GM18505 (cell line): ENCODE results near the gene BRD3OS.

Experiments used
- ATAC-seq: cut with Tn5 transposase; IDR thresholded peaks from one replicate; pipeline ENCODE4 v1.9.1; 2021; ENCODE audit not compliant: unreplicated experiment
- POLR2A ChIP-seq: IDR thresholded peaks from 4 replicates; pipeline ENCODE4 v1.6.1; 2011; ENCODE audit warnings: borderline replicate concordance; ENCODE audit not compliant: insufficient read depth, insufficient read length; ENCODE audit errors: extremely low read depth

The BRD3OS gene, protein sequence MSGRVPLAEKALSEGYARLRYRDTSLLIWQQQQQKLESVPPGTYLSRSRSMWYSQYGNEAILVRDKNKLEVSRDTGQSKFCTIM

DNA sequence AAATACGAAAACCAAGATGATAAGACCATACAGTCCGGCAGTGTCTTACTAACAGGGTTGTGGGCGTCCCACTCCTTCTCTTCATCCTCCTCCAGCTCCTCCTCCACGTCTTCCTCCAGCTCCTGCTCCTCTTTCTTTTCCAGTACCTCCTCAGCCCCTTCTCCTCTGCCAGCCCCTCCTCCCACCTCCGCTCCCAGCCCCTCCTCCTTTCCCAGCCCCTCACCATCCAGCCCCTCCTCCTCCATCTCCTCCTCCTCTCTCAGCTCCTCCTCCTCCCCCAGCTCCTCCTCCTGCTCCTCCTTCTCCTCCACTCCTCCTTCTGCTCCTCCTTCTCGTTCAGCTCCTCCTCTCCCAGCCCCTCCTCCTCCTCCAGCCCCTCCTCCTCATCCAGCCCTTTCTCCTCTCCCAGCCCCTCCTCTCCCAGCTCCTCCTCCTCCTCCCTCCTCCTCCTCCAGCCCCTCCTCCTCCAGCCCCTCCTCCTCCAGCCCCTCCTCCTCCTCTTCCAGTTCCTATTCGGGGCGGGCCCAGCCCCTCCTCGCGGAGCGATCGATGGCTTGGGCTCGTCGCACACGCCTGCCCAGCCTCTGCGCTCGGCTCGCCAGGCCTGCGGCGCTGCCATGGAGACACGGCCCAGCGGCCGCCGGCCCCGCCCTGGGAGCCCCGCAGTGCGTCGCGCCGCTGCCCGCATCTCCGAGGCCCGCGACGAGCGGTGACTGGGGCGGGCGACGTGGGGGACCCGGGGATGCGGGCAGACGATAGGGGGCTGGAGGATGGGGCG, at the start of gene BRD3OS:
BRD3OS (plus strand) TSS at position 654 of the 778 bp plus-strand sequence. CDS start 1,267 bp downstream, outside the sequence.
- no peak for TF ChIP-seq POLR2A
- peak; percentile 84 for ATAC-seq

DNA sequence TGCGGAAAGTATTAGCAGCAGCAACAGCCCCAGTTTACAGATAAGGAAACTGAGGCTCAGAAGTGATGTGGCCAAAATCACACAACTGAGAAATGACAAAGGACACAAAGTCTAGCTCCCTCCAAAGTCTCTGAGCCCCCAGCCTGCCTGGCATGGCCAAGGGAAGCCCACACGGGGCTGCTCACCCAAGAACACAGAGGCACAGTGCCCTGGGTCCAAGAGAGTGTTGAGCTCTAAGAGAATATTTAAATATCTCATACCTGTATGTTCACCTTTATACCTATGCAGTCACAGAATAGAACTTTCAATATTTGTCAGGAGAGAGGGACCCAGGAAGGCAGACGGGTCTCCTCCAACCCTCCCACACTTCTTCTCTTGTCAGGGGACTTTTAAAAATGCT, 49.8 kb upstream of the BRD3OS start:
- ATAC-seq: no peak
- no peak for TF ChIP-seq POLR2A

DNA sequence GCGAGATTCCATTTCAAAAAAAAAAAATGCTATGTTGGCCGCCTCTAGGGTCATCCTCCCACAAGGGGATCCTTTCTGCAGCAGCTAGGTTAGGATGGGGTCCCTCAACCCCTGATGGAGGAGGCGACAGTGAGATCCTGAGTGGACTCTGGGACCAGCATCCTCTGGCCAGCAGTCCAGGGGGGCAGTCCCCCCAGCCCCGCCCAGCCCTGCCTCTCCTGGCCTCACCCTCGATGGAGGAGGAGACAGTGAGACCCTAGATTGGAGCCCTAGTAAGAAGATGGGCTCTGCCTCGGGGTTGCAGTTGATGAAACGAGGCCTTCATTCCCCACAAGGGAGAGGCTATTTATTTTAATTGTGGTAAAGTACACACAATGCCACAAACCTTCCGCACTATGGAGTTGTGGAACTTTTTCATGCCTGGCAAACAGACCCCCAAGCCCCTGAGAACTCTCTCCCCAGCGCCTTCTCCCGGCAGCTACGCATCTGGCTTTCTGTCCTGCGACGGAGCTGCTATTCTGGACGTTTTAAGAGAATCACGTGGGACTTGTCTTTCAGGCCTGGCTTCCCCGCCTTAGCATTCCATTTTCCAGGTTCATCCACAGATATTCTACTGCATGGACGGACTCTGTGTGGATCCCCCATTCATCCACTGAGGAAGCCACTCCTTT, 49.0 kb upstream of the BRD3OS start:
- no peak for ATAC-seq

DNA sequence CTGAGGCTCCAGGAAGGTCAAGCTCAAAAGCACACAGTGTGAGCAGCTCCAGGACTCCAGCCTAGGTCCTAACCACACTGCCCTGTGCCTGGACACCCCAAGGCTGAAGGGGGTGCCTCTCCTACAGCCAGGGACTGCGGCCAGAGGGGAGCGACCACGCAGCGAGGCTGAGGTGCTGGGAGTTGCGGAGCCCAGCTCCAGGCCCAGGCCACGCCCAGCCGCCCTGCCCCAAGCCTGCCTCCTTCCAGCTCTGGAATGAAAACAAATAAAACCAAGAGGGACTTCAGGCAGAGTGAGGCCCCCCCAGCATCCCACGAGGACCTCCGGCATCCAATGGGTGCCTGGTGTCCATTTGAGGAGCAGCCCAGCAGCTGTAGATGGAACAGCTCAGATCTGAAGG, 48.4 kb upstream of the BRD3OS start:
- no peak for ATAC-seq
- TF ChIP-seq POLR2A: no peak

More for the DNA sequence above, 49.0 kb upstream of the BRD3OS start:
- TF ChIP-seq POLR2A: no peak

DNA sequence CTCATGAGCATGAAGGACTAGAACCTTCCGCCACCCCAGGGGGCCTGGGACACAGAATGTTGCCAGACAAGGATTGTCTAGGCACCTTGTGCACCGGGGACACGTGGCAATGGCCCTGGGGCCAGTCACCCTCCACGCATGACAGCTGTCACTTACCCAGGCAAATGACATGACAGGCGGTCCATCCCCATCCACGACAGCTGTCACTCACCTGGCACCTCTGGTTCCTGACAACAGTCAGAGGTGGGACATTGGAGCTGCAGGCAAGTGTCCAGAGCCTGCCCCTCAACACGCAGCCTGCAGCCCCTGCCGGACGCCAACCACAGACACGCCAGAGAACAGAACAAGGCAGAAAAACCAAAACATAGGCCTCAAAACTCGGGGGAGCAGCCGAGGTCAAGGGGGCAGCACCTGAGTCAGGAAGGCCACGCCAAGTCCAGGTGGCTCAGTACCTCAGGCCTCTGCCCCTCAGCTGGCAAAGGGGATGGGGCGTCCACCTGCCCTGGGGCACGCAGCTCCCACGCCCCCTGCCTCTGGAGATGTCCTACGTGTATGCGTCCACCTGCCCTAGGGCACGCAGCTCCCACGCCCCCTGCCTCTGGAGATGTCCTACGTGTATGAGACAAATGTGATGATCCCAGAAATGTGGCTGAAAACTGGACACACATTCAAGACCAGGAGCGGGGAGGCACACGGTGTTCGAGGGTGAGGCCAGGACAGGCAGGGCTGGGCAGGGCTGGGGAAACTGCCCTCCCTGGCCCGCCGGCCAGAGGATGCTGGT, 47.7 kb upstream of the BRD3OS start:
- ATAC-seq: no peak
- no peak for TF ChIP-seq POLR2A

DNA sequence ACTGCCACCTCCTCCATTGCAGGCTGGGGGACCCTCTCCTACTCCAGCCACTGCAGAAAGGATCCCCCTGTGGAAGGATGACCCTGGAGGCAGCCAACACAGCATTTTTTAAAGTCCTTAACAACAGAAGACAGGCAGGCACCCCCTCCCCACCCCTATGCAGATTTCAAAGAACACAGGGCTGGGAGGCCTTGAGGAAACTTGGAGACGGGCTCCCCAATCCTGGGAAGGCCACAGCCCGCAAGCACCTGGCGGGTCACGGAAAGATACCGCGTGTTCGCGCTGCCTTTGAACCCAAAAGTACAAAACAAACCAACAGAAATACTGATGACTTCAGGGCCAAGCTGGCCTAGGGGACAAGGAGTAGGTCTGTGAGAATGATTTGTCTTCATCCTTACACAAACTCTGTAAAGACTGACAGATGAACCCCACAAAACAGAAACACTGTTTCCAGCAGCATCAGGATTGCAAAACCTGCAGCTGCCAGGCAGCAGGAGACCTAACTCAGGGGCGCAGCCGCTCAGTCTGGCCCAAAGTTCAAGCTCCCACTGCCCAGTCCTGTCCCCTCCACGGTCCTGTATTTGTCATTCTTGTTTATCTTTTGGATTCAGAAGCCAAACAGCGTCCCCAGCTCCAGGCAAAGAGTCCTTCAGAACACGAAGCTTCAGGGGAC, 46.9 kb upstream of the BRD3OS start:
- no peak for ATAC-seq
- no peak for TF ChIP-seq POLR2A

DNA sequence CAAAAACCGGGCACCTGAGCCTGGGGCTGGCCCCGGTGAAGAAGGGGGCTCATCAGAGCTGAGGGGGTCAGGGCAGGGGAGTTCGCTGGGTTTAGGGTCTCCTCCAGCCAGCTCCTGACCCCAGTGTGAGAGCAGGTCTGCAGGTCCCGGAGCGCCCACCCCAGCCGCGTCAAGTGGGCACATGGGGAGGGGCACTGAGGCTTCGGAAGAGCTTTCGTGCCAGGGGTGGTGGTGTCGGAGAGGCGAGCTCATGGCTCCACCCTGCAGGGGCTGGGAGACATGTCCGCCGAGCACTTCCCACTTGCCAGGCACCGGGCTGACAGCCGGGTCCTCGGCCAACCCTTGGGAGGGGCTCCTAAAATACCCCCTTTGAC, 46.4 kb upstream of the BRD3OS start:
- no peak for TF ChIP-seq POLR2A
- no peak for ATAC-seq

DNA sequence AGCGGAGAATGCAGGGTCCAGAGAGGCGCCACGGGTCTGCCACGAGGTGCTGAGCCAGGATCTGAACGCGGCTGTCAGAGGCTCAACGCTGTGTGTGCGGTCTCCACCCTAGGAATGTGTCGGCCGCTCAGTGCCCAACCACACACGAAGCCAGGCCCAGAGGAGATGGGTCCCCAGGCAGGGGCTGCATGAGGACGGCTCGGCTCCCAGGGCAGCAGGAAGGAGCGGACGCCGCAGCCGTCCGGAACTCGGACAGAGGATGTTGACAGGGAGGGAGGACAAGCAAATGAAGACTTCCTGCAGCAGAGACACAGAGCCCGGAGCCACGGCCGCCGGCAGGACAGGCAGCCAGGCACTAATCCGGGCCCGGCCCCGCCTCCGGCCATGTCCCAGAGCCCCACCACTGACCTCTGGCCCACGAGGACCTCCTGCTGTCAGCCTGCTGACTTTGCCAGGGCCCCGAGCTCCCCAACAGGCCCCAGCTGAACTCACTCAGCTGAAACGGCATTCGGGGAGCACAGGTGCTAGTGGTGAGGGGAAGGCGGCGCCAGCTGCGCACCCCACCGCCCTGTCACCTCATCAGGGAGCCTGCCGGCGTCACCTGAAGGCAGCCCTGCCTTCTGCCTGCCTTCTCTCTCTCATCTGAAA, 45.9 kb upstream of the BRD3OS start:
- no peak for TF ChIP-seq POLR2A
- no peak for ATAC-seq

DNA sequence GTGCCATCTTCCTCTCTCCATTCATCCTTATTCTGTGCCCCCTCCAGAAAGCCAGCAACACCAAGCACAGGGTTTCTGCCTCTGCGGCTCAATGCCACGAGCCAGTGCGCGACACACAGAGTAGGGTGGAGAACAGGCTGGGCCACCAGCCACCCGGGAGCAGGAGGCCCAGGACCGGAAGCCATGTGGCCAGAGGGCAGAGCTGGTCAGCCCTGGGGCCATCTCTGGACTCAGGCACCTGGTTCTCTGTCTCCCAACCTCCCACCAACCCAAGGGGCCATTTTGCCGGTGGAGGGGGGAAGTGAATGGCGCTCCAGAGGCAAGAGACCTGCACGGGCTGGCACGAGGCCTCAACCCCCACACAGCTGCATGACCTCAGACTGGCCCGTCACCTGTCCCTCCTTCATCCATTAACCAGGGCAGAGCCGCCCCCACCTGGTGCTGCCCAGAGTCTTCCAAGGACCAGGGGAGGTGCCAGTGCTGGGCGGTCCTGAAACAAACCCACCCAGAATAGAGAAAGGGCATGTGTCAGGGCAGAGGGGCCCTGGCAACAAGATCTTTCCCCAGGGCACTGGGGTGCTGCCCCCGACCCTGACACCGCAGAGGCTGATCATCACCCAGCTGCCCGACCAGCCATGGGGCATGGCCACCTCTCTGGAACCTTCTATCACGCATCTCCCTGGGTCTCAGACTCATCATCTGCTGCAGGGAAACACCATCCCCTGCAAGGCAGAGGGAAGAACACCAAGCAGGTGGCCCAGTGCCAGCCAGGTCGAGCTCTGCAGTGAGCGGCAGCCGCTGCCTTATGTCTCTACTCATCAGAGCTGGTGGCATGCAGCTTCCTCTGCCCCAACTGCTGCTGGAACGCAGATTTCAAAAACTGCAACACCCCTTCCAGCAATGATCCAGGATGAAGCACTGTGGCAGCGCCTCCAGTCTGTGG, 45.1 kb upstream of the BRD3OS start:
- ATAC-seq: no peak
- no peak for TF ChIP-seq POLR2A

DNA sequence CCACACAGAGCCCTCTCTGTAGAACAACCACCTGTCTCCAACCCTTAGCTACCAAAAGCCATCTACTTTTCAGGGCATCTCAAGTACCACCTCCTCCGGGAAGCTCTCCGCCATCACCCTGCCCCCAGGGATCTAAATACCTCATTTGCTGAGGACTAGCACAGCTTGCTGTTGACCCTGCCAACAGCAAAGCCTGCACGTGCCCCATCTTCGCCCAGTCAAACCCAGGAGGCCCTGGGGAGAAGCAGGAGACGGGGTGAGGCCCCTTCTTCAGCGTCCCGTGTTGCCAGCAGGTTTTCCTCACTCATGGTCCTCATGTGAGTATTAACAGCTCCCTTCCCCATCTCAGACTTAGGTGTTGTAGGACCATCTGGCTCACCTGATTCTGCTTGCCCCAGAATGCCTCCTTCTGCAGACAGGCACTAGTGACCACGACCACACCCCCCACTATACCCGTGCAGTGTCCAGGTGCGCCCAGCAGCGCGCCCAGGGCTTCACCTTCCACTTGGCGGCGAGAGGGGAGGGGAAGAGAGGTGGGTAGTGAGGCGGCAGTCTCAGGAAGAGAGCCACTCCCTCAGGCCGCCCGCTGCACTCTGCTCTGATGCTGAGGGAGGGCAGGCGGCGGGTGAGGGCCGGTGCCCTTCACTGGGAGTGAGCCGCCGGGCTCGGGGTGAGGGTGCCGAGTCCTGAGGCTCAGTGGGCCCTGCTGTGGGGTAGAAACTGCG, 44.3 kb upstream of the BRD3OS start:
- no peak for ATAC-seq
- no peak for TF ChIP-seq POLR2A

DNA sequence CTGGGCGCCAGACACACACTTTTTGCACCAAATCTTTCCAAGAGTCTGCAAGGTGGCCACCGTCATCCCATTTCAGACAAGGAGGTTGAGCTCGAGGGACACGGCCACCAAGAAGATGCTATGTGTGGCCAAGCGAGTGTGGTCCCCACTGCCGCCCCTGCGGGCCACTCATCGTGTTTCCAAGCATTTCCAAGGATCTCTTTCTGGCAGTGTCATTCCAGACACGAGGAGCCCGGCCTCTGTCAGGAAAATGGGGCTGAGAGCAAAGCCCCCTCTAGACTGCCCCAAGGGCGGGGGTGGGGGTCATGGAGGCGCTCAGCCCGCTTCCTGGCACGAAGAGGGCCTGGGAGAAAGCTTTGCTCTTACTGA, 43.7 kb upstream of the BRD3OS start:
- ATAC-seq: no peak
- no peak for TF ChIP-seq POLR2A
